GM12874 (cell line): Measurements from ENCODE around the gene DGKD.

Experiments
- TF ChIP-seq, protein P1 (sequence below): IDR thresholded peaks from 2 replicates; pipeline ENCODE4 v1.5.1; 2011; ENCODE audit warnings: low read depth, mild to moderate bottlenecking, control low read depth, low read length, moderate library complexity; ENCODE audit not compliant: insufficient read depth

Gene DGKD

GRCh38 chr2:233389601-233390125, 35.4 kb downstream of the DGKD start:
- TF ChIP-seq, protein P1, sequence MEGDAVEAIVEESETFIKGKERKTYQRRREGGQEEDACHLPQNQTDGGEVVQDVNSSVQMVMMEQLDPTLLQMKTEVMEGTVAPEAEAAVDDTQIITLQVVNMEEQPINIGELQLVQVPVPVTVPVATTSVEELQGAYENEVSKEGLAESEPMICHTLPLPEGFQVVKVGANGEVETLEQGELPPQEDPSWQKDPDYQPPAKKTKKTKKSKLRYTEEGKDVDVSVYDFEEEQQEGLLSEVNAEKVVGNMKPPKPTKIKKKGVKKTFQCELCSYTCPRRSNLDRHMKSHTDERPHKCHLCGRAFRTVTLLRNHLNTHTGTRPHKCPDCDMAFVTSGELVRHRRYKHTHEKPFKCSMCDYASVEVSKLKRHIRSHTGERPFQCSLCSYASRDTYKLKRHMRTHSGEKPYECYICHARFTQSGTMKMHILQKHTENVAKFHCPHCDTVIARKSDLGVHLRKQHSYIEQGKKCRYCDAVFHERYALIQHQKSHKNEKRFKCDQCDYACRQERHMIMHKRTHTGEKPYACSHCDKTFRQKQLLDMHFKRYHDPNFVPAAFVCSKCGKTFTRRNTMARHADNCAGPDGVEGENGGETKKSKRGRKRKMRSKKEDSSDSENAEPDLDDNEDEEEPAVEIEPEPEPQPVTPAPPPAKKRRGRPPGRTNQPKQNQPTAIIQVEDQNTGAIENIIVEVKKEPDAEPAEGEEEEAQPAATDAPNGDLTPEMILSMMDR: no peak

GRCh38 chr2:233395687-233396086, 41.4 kb downstream of the DGKD start:
- TF ChIP-seq, protein P1: no peak

DNA sequence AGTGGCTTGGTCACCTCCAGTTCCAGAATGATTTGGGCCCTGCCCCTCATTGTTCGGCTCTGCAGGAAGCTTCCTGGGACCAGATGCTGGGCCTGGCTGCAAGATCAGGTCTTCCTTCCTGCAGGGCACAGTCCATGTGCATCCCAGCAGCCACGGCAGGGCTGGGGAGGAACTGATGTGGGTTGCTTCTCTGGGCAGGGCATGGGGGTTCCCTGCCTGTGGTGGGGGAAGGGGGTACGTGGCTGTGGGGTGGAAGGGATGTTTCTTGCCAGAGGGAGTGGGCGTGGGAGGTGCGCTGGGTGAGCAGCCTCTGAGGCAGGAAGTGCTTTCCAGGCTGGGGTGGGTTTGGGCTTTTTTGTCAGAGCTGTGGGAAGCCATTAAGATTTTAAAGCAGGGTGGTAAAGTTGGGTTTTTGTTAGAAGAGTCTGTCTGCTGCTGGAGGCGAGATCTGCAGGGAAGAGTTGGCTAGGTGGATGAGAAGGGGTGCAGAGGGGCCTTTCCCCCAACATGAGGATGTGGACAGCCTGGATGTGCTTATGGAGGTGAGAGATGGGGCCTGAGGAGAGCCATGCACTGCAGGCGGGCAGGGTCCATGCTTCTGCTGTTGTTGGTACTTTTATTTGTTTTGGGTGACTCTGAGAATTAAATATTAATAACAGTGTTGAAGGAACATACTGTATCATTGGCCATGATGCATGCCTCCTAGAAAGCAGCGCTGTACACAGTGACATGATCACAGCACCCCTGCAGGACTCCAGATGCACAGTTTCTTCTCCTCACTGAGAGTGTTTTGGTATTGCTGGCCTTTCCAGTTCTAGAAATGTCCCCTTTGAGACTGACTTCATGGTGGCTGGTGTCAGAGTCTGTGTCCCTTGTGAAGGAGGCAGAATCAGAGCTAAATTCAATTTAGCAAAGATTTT, 45.3 kb downstream of the DGKD start:
- TF ChIP-seq, protein P1: no peak

GRCh38 chr2:233400341-233400740, 46.0 kb downstream of the DGKD start:
- TF ChIP-seq, protein P1: no peak

DNA sequence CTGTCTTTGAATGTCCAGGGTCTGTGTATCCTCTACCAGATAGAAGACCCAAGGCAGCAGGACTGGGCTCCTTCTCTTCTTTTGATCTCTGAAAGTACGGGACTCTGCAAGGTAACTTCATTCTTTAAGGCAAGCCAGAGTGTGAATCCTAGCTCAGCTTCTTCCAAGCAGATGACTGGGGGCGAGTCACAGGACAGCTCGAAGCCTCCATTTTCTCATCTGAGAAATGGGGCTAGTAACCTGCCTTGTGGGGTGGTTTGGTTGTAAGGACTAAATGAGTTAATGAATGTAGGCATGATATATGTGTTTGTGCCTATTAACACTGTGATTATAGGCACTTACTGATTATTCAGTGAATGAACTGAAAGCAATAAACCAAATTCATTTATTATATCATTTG, 46.7 kb downstream of the DGKD start:
- TF ChIP-seq, protein P1: no peak

GRCh38 chr2:233402346-233402745, 48.1 kb downstream of the DGKD start:
- TF ChIP-seq, protein P1: no peak

GRCh38 chr2:233402789-233403188, 48.5 kb downstream of the DGKD start:
- TF ChIP-seq, protein P1: no peak
